Activated CD8-positive, alpha-beta memory T cell treated with anti-CD3 and anti-CD28 coated beads, Interleukin-2, amount 50 U/mL, for 24 hours (primary cell): Measurements from ENCODE around the gene LARGE2.

Source experiments
- DNase-seq: peaks from one replicate; pipeline ENCODE4 v3.0.0-alpha.2; 2020; ENCODE audit errors: extremely low read depth

Gene LARGE2

DNA sequence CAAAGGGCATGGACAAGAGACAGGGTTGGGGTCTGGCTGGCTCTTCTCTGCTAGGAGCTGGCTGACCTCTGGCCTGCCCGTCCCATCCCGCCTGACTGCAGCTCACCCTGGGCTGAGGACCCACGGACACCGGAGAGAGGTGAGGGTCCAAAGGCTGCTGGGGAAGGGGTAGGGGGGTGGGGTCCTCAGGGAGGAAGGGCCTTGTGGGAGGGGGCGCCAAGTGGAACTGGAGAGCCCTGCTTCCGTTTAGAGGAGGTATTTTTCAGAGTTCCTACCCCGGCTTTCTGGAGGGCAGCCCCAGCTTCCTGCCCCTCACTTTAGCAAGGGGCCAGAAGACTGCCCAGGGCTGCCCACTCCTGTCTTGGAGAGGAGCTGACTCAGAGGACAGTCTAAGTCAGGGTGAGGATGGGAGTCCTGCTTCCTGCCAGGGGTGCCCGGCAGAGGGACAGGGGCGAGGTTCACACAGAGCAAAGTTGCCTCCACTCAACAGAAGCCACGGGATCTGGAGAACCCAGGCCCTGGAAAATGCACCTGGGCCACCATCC lies 7.1 kb downstream of the LARGE2 start:
- no peak for DNase-seq

- DNase-seq: no peak
Measured at GRCh38 chr11:45930031-45930794, 7.8 kb downstream of the LARGE2 start.

GRCh38 chr11:45930951-45931570 lies 8.6 kb downstream of the LARGE2 start:
- no peak for DNase-seq

DNA sequence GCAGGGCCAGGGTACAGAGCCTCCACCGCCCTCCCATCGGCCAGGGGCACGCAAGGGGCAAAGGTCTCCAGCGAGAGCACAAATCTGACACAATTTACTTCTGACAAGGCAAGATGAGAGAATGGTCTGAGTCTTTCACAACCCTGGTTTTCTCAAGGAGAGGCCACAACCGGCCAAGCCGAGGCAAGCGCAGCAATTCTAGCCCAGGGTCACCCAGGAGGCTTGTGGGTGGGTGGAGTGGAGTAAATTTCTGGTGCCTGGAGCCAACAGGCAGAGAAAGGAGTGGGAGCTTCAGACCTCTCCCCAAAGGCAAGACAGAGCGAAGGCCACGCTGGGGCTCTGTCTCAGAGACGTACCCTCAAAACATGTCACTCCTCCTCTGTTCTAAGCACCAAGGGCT lies 9.3 kb downstream of the LARGE2 start:
- DNase-seq: no peak

- DNase-seq: no peak
Measured at GRCh38 chr11:45932217-45932616, 9.8 kb downstream of the LARGE2 start.

- DNase-seq: no peak
Measured at GRCh38 chr11:45933131-45933831, 10.8 kb downstream of the LARGE2 start.

- no peak for DNase-seq
Measured at GRCh38 chr11:45933846-45934579, 11.6 kb downstream of the LARGE2 start.

DNA sequence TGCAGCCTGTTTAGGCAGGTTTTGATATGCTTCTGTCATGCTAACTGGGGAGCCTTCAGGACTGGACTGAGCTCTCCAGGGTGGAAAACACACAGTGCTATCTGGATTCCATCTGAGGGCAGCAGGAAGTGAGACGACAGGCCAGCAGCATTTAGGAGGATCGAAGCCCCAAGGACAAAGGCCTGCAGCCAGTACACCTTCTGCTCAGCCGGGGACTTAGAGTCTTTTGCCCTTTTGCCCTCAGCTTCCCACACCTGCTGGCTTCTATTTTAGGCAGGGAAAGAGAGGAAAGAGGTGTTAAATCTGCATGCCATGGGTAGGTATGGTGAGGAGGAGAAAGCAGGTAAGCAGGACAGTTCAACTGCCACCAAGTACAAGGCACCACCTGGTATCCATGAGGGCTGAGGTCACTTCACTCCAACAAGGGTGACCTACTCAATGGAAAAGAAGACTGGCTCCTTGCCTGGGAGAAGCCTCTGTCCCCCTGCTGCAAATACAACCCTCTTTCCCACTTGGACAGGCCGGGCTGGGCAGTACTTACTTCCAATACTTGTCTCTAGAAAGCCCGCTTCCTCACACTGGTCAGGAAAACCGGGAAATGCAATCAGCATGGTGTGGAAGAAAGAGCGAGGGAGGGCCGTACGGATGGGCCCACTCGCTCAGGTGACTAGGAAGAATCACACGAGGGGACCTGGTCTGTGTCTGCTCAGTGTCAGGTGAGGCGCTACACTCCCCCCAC lies 12.3 kb downstream of the LARGE2 start:
- no peak for DNase-seq

DNA sequence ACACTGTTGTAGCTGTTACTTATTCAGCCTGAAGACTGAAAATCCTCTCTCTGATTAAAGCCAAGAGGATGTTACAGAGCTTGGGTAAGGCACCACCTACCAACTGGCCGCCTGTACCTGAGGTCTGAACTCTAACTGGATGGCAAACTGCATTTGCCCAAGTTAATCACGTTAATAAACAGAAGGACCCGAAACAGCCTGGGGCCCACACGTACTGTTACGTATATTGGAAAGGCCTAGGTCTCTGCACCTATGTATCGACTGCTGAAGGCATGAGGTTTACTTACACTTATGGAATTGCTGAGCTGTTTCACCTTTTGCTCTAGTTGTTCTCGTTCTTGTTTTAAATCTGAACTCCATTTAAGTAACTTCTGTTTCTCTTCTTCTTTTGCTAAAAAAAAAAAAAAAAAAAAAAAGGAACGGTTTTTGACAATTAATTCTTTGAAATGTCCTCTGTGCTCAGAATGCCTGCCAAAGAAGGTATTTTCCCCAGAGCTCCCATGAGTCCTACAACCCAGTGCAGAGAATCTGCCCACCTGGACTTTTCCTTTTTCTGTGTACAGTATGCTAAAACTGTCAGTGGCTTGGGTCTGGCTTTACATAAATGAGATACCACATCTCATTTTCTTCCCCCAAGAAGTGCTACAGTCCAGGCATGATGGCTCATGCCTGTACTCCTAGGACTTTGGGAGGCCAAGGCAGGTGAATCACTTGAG lies 13.1 kb downstream of the LARGE2 start:
- DNase-seq: no peak

GRCh38 chr11:45936511-45937054 lies 14.1 kb downstream of the LARGE2 start:
- no peak for DNase-seq

DNA sequence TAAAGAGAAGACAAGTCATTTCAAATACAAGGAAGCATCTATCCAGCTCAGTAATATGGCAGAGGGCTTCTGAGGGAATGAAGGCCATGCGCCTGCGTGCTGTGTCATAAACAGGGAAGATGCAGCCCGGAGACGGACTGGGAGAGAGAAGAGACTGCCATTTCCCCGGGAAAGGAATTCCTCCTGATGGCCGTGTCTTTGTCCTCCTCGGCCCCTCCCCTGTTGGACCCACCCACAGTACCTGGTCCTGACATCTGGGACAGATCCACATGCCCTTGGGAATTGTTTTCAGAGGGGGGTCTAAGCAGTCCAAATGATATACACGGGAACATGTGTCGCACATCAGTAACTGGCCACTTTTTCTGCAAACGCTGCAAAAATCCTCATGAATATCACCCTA lies 15.5 kb downstream of the LARGE2 start:
- no peak for DNase-seq

- DNase-seq: no peak
Measured at GRCh38 chr11:45939836-45940235, 17.4 kb downstream of the LARGE2 start.

DNA sequence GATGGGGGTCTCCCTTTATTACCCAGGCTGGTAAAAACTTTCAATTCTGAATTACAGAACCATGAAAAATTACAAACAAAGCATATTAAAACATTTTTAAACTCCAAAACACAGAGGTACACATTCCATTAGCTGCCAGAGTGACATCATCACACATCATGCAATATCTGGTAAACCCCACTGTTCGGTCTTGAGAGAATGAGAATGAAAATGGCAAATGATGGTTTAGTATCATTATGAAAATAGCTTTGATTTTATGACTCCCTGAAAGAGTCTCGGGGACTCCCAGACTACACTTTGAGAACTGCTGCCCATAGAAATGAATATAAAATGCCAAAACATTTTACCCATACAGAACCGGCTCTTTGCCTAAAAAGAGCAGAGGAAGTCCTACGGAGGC lies 18.8 kb downstream of the LARGE2 start:
- no peak for DNase-seq

DNA sequence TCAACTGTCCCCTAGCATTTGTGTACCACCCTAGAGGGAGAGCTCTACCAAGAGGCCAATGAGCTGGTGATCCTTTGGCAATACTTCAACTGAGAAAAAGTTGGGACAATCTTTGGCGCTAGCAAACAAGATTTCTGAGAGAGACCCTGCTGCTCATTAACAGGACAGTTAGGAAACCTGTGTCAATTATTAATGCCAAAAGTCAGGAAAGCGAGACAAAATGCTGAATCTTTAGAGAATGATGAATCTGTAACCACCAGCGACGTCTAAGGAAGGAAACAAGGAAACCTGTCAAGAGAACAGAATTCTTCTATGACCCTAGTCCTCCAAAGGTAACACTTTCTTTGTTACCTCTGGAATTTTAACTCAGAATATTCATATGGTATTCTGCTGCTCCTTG lies 19.9 kb downstream of the LARGE2 start:
- DNase-seq: no peak

DNA sequence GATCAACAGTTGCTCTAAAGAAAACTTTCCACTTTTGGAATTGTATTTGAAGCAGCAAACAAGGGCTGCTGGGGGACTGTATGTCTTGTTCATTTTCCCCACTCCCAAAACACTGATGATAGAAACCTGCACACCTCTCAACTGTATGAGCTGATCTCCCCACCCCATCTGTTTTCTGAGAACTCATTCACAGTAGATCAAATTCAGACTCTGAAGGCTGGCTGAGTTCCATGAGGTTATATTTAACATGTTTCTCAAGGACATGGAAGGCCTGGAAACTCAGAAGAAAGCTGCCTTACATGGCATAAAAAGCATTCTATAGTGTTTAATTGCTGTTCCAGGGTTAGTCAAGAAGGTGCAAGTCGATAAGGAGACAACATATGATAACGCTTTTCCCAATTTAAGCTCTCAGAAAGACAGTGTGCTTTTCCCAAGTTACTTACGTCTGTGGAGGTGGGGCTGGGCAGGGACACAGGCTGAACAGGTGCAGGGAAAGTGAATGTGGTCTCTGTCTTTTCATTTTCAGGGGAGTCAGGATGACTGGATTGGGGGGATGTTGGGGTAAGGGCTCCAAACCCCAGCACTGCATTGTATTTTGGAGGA lies 23.0 kb downstream of the LARGE2 start:
- DNase-seq: no peak

- DNase-seq: no peak
Measured at GRCh38 chr11:45947885-45948284, 25.4 kb downstream of the LARGE2 start.

- DNase-seq: no peak
Measured at GRCh38 chr11:45948356-45948755, 25.9 kb downstream of the LARGE2 start.

- DNase-seq: no peak
Measured at GRCh38 chr11:45949992-45950407, 27.5 kb downstream of the LARGE2 start.

DNA sequence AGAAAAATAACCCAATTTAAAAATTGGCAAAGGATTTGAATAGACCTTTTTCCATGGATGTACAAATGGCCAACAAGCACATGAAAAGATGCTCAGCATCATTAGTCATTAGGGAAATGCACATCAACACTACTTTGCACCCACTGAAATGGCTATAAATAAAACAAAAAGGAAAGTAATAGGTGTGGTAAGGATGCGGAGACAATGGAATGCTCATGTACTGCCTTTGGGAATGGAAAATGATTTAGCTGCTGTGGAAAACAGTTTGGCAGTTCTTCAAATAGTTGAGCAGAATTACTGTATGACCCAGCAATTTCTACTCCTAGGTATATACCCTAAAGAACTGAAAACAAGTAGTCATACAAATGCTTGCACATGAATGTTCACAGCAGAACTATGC lies 37.4 kb downstream of the LARGE2 start:
- no peak for DNase-seq
